Hematopoietic multipotent progenitor cell treated with erythropoietin and hydrocortisone succinate and interleukin-3 and kit ligand, for 8 days (in vitro differentiated cells): ENCODE data around the gene HAO2.

ENCODE experiments used
- DNase-seq: peaks from one replicate; pipeline ENCODE4 v3.0.0-alpha.2; 2015

The HAO2 gene

GRCh38 chr1:119380983-119381662, 12.5 kb downstream of the HAO2 start:
- DNase-seq: no peak

GRCh38 chr1:119384591-119384990, 16.0 kb downstream of the HAO2 start:
- no peak for DNase-seq

GRCh38 chr1:119385650-119386049, 17.1 kb downstream of the HAO2 start:
- no peak for DNase-seq

GRCh38 chr1:119387858-119388257, 19.3 kb downstream of the HAO2 start:
- no peak for DNase-seq

- DNase-seq: no peak
Observed at GRCh38 chr1:119388450-119388849, 19.9 kb downstream of the HAO2 start.

GRCh38 chr1:119390526-119390925, 21.9 kb downstream of the HAO2 start:
- DNase-seq: no peak

- DNase-seq: no peak
Observed at GRCh38 chr1:119391749-119392148, 23.2 kb downstream of the HAO2 start.

GRCh38 chr1:119394085-119394484, 25.5 kb downstream of the HAO2 start:
- no peak for DNase-seq

GRCh38 chr1:119396982-119397381, 28.4 kb downstream of the HAO2 start:
- no peak for DNase-seq

- no peak for DNase-seq
Observed at GRCh38 chr1:119397986-119398385, 29.4 kb downstream of the HAO2 start.

GRCh38 chr1:119404736-119405135, 36.2 kb downstream of the HAO2 start:
- DNase-seq: no peak

- DNase-seq: no peak
Observed at GRCh38 chr1:119409731-119410130, 41.1 kb downstream of the HAO2 start.

GRCh38 chr1:119410961-119411360, 42.4 kb downstream of the HAO2 start:
- no peak for DNase-seq

- no peak for DNase-seq
Observed at GRCh38 chr1:119414950-119415349, 46.4 kb downstream of the HAO2 start, which contains the start of gene HSD3B2. TSS of gene HSD3B2 (plus strand) at chr1:119415150. CDS start at chr1:119415420, 270 bp downstream.

GRCh38 chr1:119416006-119416640, 47.5 kb downstream of the HAO2 start:
- DNase-seq: no peak

GRCh38 chr1:119419109-119419508, 50.5 kb downstream of the HAO2 start:
- DNase-seq: no peak

- DNase-seq: no peak
Observed at GRCh38 chr1:119420638-119421037, 52.1 kb downstream of the HAO2 start.

GRCh38 chr1:119422631-119423030, 54.0 kb downstream of the HAO2 start:
- DNase-seq: no peak

GRCh38 chr1:119428991-119429390, 60.4 kb downstream of the HAO2 start:
- no peak for DNase-seq

- DNase-seq: no peak
Observed at GRCh38 chr1:119429687-119430086, 61.1 kb downstream of the HAO2 start.

- no peak for DNase-seq
Observed at GRCh38 chr1:119430486-119430885, 61.9 kb downstream of the HAO2 start.

- DNase-seq: no peak
Observed at GRCh38 chr1:119431836-119432235, 63.3 kb downstream of the HAO2 start.

GRCh38 chr1:119435052-119435451, 66.5 kb downstream of the HAO2 start:
- DNase-seq: no peak

- no peak for DNase-seq
Observed at GRCh38 chr1:119438761-119439160, 70.2 kb downstream of the HAO2 start.
